Liver (tissue), 3 donors: ENCODE data around the gene HS6ST3.

Source experiments
- ATF3 ChIP-seq: IDR thresholded peaks from 2 replicates; pipeline ENCODE4 v1.6.1; 2016; ENCODE audit warnings: antibody characterized with exemption
- CTCF ChIP-seq: fragments of 150-350 bp; IDR thresholded peaks from 2 replicates; pipeline ENCODE4 v1.5.1; 2017; ENCODE audit warnings: improper control_type of control experiment, low read depth, low read length; ENCODE audit not compliant: missing input control
- EGR1 ChIP-seq, 2 donors: IDR thresholded peaks; 2 replicates each; pipeline ENCODE4 v1.6.1; 2016 to 2018; ENCODE audit warnings: antibody characterized with exemption in 2 of 2, low read depth in 2 of 2
- FOXA2 ChIP-seq: IDR thresholded peaks from 2 replicates; pipeline ENCODE4 v1.6.1; 2016; ENCODE audit warnings: antibody characterized with exemption
- JUND ChIP-seq, 2 donors: IDR thresholded peaks; 2 replicates each; pipeline ENCODE4 v1.6.1; 2016; ENCODE audit warnings: antibody characterized with exemption in 2 of 2
- RAD21 ChIP-seq, 2 donors: IDR thresholded peaks; 2 replicates each; pipeline ENCODE4 v1.6.1; 2016; ENCODE audit warnings: antibody characterized with exemption in 2 of 2, mild to moderate bottlenecking in 2 of 2
- SP1 ChIP-seq: IDR thresholded peaks from 2 replicates; pipeline ENCODE4 v1.6.1; 2018; ENCODE audit warnings: antibody characterized with exemption, mild to moderate bottlenecking
- TAF1 ChIP-seq: conservative IDR thresholded peaks from 2 replicates; pipeline ENCODE4 v1.6.1; 2016; ENCODE audit warnings: antibody characterized with exemption, mild to moderate bottlenecking
- YY1 ChIP-seq: IDR thresholded peaks from 2 replicates; pipeline ENCODE4 v1.6.1; 2016; ENCODE audit warnings: antibody characterized with exemption, mild to moderate bottlenecking
- TF ChIP-seq, protein P1 (sequence below): IDR thresholded peaks from 2 replicates; pipeline ENCODE4 v1.6.1; 2016; ENCODE audit warnings: antibody characterized with exemption, mild to moderate bottlenecking
- TF ChIP-seq, protein P2 (sequence below): IDR thresholded peaks from 2 replicates; pipeline ENCODE4 v1.6.1; 2016; ENCODE audit warnings: antibody characterized with exemption
- donor health status: healthy.
- donor health status: healthy.

GRCh38 chr13:96525715-96526114 lies 435.8 kb downstream of the HS6ST3 start:
- TF ChIP-seq CTCF (no peak), RAD21 (IDR thresholded peaks at IDR 0.05) (no peak), SP1 (no peak), TAF1 (no peak), EGR1 (IDR thresholded peaks at IDR 0.05; ENCODE audit: low read depth in 2 of 2) (no peak), YY1 (no peak), ATF3 (no peak), FOXA2 (no peak), JUND (IDR thresholded peaks at IDR 0.05) (no peak)
- TF ChIP-seq, protein P1, sequence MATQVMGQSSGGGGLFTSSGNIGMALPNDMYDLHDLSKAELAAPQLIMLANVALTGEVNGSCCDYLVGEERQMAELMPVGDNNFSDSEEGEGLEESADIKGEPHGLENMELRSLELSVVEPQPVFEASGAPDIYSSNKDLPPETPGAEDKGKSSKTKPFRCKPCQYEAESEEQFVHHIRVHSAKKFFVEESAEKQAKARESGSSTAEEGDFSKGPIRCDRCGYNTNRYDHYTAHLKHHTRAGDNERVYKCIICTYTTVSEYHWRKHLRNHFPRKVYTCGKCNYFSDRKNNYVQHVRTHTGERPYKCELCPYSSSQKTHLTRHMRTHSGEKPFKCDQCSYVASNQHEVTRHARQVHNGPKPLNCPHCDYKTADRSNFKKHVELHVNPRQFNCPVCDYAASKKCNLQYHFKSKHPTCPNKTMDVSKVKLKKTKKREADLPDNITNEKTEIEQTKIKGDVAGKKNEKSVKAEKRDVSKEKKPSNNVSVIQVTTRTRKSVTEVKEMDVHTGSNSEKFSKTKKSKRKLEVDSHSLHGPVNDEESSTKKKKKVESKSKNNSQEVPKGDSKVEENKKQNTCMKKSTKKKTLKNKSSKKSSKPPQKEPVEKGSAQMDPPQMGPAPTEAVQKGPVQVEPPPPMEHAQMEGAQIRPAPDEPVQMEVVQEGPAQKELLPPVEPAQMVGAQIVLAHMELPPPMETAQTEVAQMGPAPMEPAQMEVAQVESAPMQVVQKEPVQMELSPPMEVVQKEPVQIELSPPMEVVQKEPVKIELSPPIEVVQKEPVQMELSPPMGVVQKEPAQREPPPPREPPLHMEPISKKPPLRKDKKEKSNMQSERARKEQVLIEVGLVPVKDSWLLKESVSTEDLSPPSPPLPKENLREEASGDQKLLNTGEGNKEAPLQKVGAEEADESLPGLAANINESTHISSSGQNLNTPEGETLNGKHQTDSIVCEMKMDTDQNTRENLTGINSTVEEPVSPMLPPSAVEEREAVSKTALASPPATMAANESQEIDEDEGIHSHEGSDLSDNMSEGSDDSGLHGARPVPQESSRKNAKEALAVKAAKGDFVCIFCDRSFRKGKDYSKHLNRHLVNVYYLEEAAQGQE: no peak
- TF ChIP-seq, protein P2, sequence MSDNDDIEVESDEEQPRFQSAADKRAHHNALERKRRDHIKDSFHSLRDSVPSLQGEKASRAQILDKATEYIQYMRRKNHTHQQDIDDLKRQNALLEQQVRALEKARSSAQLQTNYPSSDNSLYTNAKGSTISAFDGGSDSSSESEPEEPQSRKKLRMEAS: no peak
